8988T (cell line): ENCODE results near the gene TMEM53.
"Not testable (repeated sequence)": the region's sequence is repeated elsewhere in the genome, so short reads cannot be mapped to it uniquely, and the experiment has no call there.

Experiments used
- DNase-seq: peaks from one replicate; pipeline ENCODE4 v3.0.0; 2011

Gene TMEM53

GRCh38 chr1:44672254-44672955, 1.9 kb downstream of the TMEM53 start:
- DNase-seq, result no peak

DNA sequence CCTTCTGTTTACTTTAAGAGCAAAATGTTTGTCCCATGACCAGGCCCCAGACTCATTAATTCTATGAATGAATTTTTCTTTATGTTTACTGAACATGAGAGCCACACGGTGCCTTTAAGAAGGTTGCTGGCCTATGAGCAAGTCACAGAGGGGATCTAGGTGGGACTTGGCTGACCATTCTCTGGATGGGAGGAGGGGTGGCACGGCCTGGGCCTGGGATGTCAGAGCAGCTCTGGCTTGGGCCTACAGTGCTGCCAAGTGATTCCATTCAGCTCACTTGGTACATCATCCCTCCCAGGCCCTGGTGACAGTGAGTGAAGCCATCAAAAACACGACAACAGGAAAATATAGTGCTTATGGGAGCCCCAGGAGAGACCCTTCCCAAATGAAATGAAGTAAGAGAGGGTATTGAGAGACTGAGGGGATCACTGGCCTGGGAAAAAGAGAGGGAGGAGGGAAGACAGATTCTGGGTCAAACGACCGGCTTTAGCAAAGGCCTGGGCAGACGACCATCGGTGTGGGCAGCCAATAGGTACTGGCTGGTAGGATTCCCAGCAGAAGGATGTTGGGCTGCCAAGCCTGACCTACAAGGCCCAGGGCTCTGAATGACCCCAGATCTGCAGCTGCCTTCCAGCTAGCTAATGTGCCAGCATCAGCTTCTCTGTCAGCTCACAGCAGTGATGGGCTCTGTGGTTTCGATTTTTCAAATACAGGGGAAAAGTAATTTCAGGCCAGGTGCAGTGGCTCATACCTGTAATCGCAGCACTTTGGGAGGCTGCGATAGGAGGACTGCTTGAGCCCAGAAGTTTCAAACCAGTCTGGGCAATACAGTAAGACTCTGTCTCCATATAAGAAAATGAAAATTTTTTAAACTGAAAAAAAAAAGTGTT, 3.3 kb downstream of the TMEM53 start:
- no peak for DNase-seq

DNA sequence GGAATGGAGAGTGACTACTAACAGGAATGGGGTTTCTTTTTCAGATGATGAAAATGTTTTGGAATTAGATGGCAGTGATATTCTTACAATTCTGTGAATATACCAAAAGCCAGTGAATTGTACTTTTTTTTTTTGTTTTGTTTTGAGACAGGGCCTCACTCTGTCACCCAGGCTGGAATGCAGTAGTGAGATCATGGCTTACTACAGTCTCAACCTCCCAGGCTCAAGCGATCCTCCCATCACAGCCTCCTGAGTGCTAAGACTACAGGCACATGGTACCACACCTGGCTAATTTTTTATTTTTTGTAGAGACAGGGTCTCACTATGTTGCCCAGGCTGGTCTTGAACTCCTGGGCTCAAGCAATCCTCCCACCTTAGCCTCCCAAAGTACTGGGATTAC, 7.6 kb downstream of the TMEM53 start:
- DNase-seq, result not testable (repeated sequence)

DNA sequence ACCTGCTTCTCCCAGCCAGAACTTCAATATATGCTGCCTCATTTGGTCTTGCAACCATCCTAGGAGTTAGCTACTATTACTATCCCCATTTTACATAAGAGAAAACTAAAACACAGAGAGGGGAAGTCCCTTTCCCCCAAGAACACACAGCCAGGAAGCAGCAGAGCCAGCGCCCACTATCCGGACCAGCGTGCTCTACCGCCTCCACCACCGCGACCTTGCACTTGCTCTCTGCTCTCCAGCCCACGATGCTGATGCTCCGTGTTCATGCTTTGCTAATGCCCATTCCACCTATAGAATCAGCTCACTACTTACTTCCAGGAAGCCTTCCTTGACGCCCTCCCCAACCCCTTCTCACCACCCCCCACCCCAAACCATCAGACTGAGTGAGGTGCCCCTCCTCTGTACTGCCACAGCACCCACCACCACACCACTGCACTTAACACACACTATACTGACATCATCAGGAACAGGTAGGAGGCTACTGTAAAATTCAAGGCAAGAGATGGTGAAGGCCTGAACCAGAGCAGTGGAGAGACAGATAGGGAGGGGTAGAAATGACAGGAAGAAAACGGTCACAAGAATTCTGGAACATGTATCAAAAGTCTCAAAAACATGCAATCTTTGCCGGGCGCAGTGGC, 9.4 kb downstream of the TMEM53 start:
- no peak for DNase-seq

GRCh38 chr1:44663417-44663816, 10.9 kb downstream of the TMEM53 start:
- DNase-seq, result no peak

GRCh38 chr1:44662683-44663030, 11.6 kb downstream of the TMEM53 start:
- no peak for DNase-seq

- no peak for DNase-seq
Observed at GRCh38 chr1:44661781-44662682, 12.2 kb downstream of the TMEM53 start.

DNA sequence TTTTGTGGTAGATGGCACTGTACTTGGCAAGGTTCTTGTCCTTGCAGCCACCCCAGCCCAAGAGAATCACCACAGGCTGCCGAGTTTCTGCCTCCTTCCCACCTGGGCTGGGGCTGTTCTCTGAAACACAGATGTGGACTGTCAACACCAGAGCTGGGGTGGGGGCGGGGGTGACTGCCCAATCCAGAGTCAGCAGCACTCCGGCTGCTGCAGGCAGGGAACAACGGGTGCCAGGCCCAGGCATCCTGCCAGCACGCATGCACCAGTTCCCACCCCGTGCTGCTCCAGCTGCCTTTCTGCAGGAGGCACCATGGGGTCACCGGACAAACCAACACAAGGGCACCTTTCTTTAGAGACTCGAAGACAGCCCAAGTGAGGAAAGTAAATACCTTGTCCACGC, 14.1 kb downstream of the TMEM53 start:
- no peak for DNase-seq

DNA sequence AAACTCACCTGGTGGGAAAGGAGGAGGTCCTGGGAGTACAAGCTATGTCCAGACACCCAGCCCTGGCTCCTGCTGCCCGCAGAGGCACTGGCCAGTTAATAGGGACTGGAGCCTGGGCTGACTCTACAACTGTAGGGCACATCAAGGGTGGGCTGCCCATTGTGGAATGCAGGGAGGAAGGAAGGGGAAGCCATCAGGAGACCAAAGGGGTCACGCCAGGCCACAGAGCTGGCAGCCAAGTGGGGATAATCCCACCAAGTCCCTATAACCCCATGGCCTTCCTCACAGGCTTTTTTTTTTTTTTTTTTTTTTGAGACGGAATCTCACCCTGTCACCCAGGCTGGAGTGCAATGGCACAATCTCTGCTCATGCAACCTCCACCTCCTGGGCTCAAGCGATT, 14.7 kb downstream of the TMEM53 start:
- no peak for DNase-seq

DNA sequence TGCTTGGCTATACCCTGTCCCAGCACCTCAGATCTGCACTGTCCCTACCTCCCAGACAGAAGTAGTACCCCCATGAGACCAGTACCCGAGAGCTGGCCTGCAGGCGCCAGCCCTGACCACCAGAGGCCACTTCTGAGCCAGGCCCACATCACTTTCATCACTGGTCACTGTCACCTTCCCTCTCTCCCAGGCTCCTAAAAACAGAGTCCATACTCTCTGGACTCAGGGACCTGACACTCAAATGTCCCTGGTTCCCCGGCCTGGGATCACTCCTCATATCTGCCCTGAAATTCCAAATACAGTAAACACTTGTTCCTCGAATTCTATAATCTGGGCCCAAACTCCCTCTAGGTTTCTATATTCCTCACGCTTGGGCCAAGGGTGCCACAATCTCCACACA, 18.7 kb downstream of the TMEM53 start:
- DNase-seq, result no peak

- no peak for DNase-seq
Observed at GRCh38 chr1:44654621-44655187, 19.6 kb downstream of the TMEM53 start.

DNA sequence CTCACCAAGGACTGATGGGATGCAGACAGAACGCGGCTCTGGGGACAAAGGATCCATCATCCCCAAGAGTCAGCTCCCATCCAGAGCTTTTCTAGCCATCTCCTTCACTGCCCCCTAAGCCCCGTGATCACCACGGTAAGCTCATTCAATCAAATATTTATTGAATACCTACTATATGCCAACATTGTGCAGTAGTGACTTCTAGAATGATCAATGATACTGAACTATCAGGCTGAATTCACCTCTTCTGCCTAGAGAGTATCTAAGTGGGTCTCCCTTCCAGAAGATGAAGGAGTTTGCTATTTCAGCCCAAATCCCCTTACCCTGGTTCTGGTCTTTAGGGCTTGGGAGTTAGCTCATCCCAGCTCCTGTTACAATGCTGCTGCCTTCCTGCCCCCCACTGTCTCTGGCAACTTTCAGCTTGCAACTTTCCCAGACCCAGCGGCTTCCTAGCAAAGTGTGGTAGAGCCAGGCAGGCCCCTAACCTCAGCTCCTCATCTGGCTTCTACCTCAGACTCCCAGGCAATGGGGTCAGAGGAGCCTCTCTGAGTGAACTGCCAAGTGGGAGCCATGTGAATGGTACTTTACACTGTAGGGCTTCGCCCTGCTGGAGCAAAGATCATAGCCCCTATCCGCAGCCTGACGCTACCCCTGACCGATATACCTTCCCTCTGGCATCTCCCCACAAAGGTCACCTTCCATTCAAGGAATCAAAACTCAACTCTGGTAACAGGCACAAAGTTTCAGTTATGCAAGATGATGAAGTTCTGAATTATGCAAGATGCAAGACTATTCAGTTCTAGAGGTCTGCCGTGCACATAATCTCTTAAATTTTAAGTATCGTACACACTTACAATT, 20.9 kb downstream of the TMEM53 start:
- no peak for DNase-seq

GRCh38 chr1:44652445-44653106, 21.7 kb downstream of the TMEM53 start:
- DNase-seq, result peak; percentile 76

- no peak for DNase-seq
Observed at GRCh38 chr1:44651069-44651468, 23.2 kb downstream of the TMEM53 start.

DNA sequence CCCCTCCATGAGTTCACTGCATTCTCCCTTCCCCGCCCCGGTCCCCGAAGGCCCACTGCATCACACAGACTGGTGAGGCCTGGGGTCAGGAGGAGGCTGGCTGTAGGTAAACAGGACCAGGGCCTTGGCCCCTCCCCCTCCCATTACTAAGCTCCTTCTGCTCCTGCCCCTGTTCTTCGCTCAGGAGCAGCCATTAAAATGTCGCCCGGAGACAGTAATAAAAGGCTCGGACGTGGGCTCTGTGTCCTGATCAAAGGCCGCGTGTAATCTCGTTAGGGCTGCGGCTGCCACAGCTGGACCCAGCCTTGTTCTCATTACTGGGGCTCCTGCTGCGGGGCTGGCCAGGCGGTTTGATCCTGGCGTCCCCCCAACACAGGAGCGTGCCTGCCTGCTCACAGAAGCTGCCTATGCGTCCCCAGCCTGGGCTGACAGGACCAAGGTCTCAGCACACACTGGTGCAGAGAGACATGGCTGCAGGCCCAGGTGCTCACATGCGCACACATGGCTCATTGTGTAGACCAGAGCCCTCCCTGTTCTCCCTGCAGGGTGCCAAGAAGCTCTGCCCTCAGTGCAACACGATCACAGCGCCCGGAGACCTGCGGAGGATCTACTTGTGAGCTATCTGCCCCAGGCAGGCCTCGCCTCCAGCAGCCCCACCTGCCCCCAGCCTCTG, 24.0 kb downstream of the TMEM53 start:
- DNase-seq, result no peak

DNA sequence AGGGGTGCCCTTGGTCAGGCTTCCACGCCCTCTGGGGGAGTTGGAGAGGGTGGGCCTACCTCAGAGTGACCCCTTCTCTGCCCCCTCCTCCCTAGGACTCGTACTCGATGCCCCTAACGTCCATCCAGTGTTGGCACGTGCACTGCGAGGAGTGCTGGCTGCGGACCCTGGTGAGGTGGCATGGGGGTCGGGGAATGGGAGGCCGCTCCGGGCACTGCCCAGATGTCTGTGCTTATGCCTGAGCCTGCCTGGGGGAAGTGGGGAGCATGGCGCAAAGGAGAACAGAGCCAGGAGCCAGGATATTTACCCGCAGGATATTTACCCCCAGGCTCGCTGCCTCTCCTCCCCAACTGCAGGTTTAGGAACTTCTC, 24.5 kb downstream of the TMEM53 start:
- no peak for DNase-seq

DNA sequence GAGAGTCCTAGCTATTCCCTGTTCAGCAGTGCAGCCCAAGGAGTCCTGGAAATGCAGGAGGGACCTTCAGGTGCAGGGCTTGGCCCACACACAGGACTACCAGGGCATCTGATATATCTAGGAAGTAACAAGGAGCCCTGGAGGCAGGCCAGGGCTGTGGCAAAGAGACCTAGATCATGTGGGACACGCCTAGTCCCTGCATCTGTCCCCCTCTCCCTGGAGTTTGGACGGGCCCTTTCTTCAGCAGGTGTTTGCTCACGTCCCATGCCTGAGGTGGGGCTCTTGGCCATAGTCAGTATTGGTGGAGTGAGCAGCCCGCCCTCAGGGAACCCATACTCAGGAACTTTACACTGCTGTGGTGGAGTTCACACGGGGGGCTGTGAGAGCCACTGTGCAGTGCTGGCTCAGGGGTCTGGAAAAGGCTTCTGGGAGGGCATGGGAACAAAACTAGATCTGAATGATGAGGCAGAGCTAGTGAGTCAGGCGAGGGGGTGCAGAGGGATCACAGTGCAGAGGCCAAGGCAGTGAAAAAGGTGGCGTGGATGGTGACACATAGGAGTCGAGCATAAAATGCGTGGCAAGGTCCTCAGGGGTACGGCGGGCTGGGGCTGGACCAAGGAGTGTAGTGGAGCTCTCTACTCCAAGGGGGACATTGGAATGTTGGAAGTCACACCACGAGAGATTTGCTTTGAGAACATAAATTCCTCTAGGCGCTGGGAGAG, 25.6 kb downstream of the TMEM53 start:
- DNase-seq, result no peak

DNA sequence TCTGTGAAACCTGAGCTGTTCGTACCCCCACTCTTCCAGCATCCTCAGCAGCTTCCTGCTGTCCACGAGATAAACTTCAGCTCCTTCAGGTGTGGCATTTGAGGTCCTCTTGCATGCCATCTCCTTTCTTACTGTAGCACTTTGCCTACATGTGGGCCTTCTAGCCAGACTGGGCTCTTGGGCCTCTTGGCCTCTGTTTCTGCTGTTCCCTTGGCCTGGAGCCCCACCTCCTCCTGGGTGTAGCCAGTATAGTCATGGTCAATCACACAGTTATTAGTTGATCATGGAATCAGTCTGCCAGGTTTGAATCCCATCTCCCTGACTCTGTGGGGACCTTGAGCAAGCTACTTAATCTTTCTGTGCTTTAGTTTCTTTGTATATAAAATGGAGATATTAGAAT, 26.4 kb downstream of the TMEM53 start:
- no peak for DNase-seq

DNA sequence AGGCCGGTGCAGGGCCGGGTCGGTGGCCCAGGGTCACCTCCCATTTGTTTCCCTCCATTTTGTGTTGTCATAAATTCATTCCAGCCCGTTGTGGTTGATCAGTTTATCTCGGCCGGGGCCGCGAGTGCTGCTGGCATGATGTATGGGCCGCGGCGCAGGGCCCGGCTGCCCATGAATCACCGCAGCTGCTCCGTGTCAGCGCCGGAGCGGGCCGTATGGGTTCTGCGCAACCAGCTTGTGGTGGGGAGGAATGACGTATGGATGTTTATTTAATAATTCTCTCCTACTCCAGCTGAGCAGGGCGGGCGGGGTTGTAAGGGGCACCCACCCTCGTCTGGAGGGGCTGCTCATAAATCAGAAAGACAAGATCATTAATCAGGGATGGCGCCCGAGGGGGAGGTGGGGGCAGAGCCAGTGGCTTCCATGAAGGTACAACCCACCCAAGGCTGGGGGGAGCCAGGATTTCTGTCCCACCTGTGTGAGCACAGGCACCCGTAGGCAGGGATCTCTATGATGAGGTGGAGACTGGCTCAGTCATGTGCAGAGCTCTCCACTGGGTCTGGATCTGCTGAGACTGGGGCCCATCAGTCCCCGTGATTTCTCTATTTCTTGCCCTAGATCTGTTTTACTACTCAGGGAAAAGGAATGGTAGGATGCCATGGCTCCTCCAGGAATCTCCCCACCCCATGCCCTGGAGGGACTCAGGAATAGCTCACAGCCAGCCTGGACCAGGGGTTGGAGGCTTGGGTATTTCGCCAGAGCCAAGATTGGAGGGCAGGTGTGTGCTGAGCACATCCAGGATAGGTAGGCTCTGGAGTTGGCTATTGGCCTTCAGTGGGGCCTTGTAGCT, 27.8 kb downstream of the TMEM53 start:
- no peak for DNase-seq
